GM15510 (cell line): ENCODE data around the gene ENTREP3.

ENCODE experiments used
- POLR2A ChIP-seq: IDR thresholded peaks from 3 replicates; pipeline ENCODE4 v1.6.1; 2011; ENCODE audit warnings: borderline replicate concordance; ENCODE audit not compliant: insufficient read length; ENCODE audit errors: extremely low read depth

Gene ENTREP3

GRCh38 chr1:155247667-155248553, 7.4 kb downstream of the ENTREP3 start:
- no peak for TF ChIP-seq POLR2A

- no peak for TF ChIP-seq POLR2A
Measured at GRCh38 chr1:155245163-155245524, 10.1 kb downstream of the ENTREP3 start.

- TF ChIP-seq POLR2A: peak; percentile 97
Measured at GRCh38 chr1:155244368-155245162, 10.7 kb downstream of the ENTREP3 start.

GRCh38 chr1:155242805-155243358, 12.4 kb downstream of the ENTREP3 start:
- TF ChIP-seq POLR2A: no peak

DNA sequence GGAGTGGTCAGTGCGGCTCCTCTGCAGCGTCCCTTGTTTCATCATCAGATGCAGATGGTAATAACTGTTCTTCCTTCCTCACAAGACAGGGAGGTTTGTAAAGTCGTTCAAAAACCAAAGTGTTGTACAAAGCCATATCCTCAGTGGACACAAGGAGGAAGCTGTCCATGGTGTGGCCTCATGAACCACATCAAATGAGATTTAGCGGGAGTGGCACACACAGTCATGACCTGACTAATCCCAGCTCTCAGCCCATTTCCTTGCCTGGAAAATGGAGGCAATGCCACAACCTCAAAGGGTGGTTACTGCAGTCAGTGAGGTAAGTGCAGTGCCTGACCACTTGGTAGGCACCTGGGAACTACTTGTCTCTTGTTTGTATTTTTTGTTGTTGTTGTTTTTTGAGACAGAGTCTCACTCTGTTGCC, 13.4 kb downstream of the ENTREP3 start:
- no peak for TF ChIP-seq POLR2A

DNA sequence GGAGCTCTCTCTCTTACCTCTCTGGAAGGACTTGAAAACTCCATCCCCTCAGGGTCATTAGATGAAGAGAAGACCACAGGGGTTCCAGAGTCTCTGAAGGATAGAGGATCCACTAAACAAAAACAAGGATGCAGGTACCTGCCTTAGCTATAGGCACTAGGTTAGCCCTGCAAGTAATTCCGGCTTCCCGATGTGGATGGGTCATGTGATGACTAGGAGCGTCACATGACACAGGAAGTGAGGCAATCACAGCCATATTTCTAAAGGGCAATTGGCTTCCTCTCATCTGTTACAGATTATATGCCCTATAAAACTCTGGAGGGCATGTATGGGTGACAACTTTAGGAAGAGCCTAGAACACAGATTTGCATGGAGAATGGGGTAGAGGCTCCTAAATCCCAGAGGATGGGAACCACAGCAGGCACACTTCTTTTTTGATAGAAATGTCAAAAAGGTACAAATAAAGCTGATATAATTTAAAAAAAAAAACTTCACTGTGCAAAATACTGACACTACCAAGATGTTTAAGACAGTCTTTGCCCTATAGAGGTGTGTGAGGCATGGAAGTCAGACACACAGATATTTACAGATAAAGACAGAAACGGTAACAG, 14.1 kb downstream of the ENTREP3 start:
- peak; percentile 24 for TF ChIP-seq POLR2A

DNA sequence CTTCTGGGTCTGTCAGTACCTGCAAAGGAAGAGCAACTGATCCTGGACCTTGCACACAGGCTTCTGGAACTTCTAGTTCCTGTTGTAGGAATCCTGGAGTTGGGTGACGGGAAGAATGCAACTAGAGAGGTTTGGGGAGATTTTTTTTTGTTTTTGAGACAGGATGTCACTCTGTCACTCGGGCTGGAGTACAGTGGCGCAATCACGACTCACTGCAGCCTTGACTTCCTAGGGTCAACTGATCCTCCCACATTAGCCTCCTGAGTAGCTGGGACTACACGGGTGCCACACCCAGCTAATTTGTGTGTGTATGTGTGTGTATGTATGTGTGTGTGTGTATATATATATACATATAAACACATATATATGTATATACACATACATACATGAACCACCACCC, 18.8 kb downstream of the ENTREP3 start:
- no peak for TF ChIP-seq POLR2A

DNA sequence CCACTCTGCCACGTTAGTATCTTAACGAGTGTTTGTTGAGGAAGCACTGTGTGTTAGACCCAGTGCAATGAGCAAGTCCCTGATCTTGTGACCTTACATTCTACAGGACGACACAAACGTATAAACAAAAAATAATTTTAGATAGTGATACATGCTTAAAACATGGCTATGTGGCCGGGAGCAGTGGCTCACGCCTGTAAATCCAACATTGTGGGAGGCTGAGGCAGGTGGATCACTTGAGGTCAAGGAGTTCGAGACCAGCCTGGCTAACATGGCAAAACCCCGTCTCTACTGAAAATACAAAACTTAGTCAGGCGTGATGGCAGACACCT, 27.2 kb downstream of the ENTREP3 start:
- no peak for TF ChIP-seq POLR2A

- peak; percentile 93 for TF ChIP-seq POLR2A
Measured at GRCh38 chr1:155227261-155228095, 27.8 kb downstream of the ENTREP3 start.

GRCh38 chr1:155226910-155227260, 28.4 kb downstream of the ENTREP3 start:
- no peak for TF ChIP-seq POLR2A

DNA sequence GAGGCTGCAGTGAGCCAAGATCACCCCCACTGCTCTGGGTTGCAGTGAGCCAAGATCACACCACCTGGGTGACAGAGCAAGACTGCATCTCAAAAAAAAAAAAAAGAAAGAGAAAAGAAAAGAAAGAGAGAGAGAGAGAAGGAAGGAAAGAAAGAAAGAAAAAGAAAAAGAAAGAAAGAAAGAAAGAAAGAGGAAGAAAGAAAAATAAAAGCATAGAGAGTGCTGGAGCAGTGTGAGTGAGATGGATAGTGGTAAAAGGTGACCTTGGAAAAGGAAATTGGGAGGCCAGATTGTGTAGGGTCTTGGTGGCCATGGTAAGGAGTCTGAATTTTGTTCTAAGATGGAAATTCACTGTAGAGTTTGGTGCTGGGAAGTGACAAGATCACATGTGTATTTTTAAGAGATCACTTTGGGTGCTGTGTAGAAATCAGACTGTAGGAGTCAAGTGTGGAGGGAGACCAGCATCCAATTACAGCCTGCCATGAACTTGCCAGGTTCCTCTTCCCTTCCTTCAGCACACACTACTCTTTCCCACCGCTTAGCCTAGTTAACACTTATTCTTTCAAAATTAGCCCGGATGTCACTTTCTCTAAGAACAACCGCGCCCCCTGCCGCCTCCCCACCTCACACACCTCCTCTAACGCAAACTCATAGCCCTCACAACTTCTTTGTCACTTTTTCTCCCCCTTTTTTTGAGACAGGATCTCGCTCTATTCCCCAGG, 28.9 kb downstream of the ENTREP3 start:
- TF ChIP-seq POLR2A: no peak

DNA sequence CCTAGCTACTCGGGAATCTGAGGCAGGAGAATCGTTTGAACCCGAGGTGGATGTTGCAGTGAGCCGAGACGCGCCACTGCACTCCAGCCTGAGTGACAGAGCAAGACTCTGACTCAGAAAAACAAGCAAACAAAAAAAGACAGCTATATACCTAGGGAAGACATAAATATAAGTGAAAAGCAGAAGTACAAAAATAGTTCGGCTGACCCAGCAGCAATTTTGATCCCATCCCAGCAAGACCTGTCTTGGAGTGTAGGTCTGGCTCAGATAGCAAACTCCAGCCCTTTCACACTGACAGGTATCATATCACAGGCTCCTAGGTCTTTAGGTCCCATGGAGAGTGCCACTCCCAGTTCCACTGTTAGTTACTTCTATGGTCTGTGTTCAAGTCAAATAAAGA, 32.2 kb downstream of the ENTREP3 start:
- no peak for TF ChIP-seq POLR2A

DNA sequence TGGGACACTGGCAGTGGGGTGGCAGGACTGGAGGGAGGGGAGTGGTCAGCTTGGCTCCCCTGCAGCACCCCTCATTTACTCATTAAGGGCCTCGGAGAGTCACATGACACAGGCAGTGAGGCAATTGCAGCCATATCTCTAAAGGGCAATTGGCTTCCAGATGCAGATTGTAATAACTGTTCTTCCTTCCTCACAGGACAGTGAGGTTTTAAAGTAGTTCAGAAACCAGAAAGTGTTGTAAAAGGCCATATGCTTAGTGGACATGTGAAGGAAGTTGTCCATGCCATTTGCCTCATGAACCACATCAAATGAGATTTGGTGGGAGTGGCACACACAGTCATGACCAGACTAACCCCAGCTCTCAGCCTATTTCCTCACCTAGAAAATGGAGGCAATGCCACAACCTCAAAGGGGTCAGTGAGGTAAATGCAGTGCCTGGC, 35.7 kb downstream of the ENTREP3 start:
- no peak for TF ChIP-seq POLR2A

GRCh38 chr1:155218854-155219591, 36.3 kb downstream of the ENTREP3 start:
- no peak for TF ChIP-seq POLR2A
